Measurements from ENCODE around the gene FUT1. TPM values are rescaled to one million over a fixed set of nuclear protein-coding genes. Genes with fewer than 3 reads are reported as not detected.
A peak's percentile ranks its signal among the peaks of the same experiment; 100 is the strongest.

FUT1 gene
- total and polyA plus RNA-seq, 9 of the 15 experiments (the other 6 are each of a cell fraction or from before 2014, with no cell fraction given) = 2.3 to 18.5 (median 8.8) TPM

- peak; percentile 14 to 31; a peak in 1 of 4 replicates for TF ChIP-seq TBL1XR1 (IDR thresholded peaks at IDR 0.05; ENCODE audit: low read length in 2 of 2)
- no peak for TF ChIP-seq EWSR1 (IDR thresholded peaks at IDR 0.05; ENCODE audit: borderline replicate concordance, low read depth, partially characterized antibody)
- peak; percentile 96 for TF ChIP-seq LEF1 (IDR thresholded peaks at IDR 0.05)
- no peak for TF ChIP-seq BCL6 (CRISPR knock-in tag; IDR thresholded peaks at IDR 0.05)
- TF ChIP-seq MYNN (IDR thresholded peaks at IDR 0.05) = peak; percentile 24; the same call in 1 of the 2 replicates
- no peak for TF ChIP-seq MYNN (CRISPR knock-in tag; IDR thresholded peaks at IDR 0.05)
- TF ChIP-seq SP2 (IDR thresholded peaks at IDR 0.05; ENCODE audit: extremely low read depth, low read depth, low read length, poor library complexity, severe bottlenecking) = no peak
- peak; percentile 96 for TF ChIP-seq TOE1 (IDR thresholded peaks at IDR 0.05; ENCODE audit: borderline replicate concordance)
- TF ChIP-seq TOE1 (CRISPR knock-in tag; IDR thresholded peaks at IDR 0.05; ENCODE audit: borderline replicate concordance, low read depth) = no peak
- no peak; the same call in 1 of the 2 replicates for TF ChIP-seq SMC3 (conservative IDR thresholded peaks at IDR 0.05; ENCODE audit: insufficient read depth, low read depth, low read length)
- no peak; the same call in 1 of the 2 replicates for TF ChIP-seq FOXP1 (CRISPR knock-in tag; IDR thresholded peaks at IDR 0.05)
- TF ChIP-seq ZNF280B (CRISPR knock-in tag; IDR thresholded peaks at IDR 0.05) = no peak
- TF ChIP-seq U2AF1 (optimal IDR thresholded peaks at IDR 0.05; ENCODE audit: low read depth, low read length) = no peak
- no peak for TF ChIP-seq ZNF133 (CRISPR knock-in tag; IDR thresholded peaks at IDR 0.05)
- TF ChIP-seq TCFL5 (CRISPR knock-in tag; conservative IDR thresholded peaks at IDR 0.05) = no peak
- TF ChIP-seq ZNF384 (IDR thresholded peaks at IDR 0.05; ENCODE audit: low read depth, low read length) = peak; percentile 65; the same call in 1 of the 2 replicates
- TF ChIP-seq SAFB (IDR thresholded peaks at IDR 0.05; ENCODE audit: borderline replicate concordance, low read depth, low read length) = no peak
- no peak for TF ChIP-seq HMG20B (CRISPR knock-in tag; IDR thresholded peaks at IDR 0.05)
- TF ChIP-seq SPI1 (IDR thresholded peaks at IDR 0.05; ENCODE audit: borderline replicate concordance, low read depth, low read length) = no peak; the same call in 1 of the 2 replicates
- TF ChIP-seq, protein P1, sequence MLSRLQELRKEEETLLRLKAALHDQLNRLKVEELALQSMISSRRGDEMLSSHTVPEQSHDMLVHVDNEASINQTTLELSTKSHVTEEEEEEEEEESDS (CRISPR knock-in tag; IDR thresholded peaks at IDR 0.05) = no peak
- TF ChIP-seq ZBTB9 (CRISPR knock-in tag; IDR thresholded peaks at IDR 0.05) = no peak
- TF ChIP-seq ZBTB7A (IDR thresholded peaks at IDR 0.05; ENCODE audit: borderline replicate concordance, control insufficient read depth, low read depth, low read length) = no peak
- TF ChIP-seq BACH1 (tag; IDR thresholded peaks at IDR 0.05) = peak; percentile 81
- TF ChIP-seq LARP7 (IDR thresholded peaks at IDR 0.05) = no peak
- no peak for TF ChIP-seq E4F1 (CRISPR knock-in tag; IDR thresholded peaks at IDR 0.05; ENCODE audit: borderline replicate concordance)
These were observed 28.4 kb upstream of the FUT1 start (continued) for GRCh38 chr19:48780631-48781391.

Measured in K562 (cell line).